Skin epidermis (tissue), 12 donors: ENCODE measurements around the gene C11orf65.
"Not testable (repeated sequence)": the region's sequence is repeated elsewhere in the genome, so short reads cannot be mapped to it uniquely, and the experiment has no call there.

Experiments used
- H3K27ac ChIP-seq, 21 experiments: fragments of 200-600 bp; sonication (generic) in 11 of 21; one replicate each; pipeline ENCODE4 v1.5.0; 2020; ENCODE audit warnings: mild to moderate bottlenecking in 3 of 21, inconsistent platforms in 2 of 21, moderate library complexity in 2 of 21
- H3K4me3 ChIP-seq, 7 experiments: fragments of 200-600 bp; sonication (generic) in 2 of 7; one replicate each; pipeline ENCODE4 v1.5.0; 2020; ENCODE audit warnings: inconsistent platforms in 2 of 7, mild to moderate bottlenecking in 2 of 7, moderate library complexity in 1 of 7

C11orf65 gene

GRCh38 chr11:108392353-108392752 is 75.0 kb downstream of the C11orf65 start:
- H3K27ac ChIP-seq: no peak overlapping the region
- no peak overlapping the region for H3K4me3 ChIP-seq

- no peak overlapping the region for H3K4me3 ChIP-seq
Measured at GRCh38 chr11:108388576-108388975, 78.8 kb downstream of the C11orf65 start.

GRCh38 chr11:108373505-108373904 is 93.8 kb downstream of the C11orf65 start:
- not testable (repeated sequence) for H3K4me3 ChIP-seq, H3K27ac ChIP-seq

More at GRCh38 chr11:108388576-108388975, 78.8 kb downstream of the C11orf65 start:
- H3K27ac ChIP-seq: no peak overlapping the region

DNA sequence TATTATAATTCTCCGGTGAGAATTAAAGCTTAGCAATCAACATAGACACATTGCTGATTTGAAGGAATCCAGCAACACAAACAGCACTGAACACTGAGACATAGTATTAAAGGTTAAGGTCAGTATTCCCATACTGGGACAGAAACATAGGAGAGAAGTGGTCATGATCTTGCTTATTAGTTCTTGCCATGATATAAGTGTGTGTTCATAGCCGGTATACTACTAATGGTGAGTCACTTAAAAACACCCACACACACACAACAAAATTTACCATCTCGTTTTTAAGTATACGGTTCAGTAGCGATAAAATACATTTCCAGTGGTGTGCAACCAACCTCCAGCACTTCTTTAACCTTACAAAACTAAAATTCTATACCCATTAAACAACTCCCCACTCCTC is 96.3 kb downstream of the C11orf65 start:
- Histone ChIP-seq H3K4me3 (no peak overlapping the region), H3K27ac (no peak overlapping the region)

DNA sequence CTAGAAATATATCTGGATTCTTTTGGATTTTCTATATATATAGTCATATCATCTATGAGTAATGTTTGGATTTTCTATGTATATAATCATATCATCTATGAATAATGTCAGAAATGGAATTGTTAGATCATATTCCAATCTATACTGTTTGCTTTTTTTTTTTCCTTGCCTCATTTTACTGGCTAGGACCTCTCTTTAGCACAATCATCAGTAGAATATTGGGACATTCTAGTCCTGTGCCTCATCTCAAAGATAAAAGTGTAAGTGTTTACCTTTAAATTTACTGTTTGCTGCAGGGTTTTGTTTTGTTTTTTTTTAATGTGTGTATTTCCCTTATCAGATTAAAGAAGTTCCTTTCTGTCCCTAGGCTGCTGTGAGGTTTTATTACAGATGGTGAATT is 97.0 kb downstream of the C11orf65 start:
- H3K27ac ChIP-seq: no peak overlapping the region
- H3K4me3 ChIP-seq: no peak overlapping the region

DNA sequence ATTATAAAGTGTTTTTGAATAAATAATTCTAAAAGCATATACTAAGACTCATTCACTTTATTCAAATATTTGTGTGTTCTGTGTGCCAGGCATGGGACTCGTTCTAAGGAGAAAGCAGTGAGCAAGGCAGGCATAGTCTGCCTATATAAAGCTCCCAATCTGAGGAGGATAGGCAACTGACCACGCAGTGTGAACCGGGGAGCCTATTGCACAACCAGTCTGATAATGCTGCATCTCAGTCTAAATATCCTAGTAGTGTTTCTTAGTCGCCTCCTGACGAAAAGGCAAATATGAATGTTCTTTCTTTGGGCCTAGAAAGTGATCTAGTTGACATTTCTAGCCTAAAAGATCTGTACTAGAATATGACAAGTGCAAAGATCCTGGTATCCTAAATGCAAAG is 98.3 kb downstream of the C11orf65 start:
- no peak overlapping the region for H3K27ac ChIP-seq
- H3K4me3 ChIP-seq: no peak overlapping the region

- H3K4me3 ChIP-seq: no peak overlapping the region
- no peak overlapping the region for H3K27ac ChIP-seq
Measured at GRCh38 chr11:108368134-108368533, 99.2 kb downstream of the C11orf65 start.

GRCh38 chr11:108364159-108364558 is 103.2 kb downstream of the C11orf65 start:
- Histone ChIP-seq H3K4me3 (no peak overlapping the region), H3K27ac (no peak overlapping the region)

DNA sequence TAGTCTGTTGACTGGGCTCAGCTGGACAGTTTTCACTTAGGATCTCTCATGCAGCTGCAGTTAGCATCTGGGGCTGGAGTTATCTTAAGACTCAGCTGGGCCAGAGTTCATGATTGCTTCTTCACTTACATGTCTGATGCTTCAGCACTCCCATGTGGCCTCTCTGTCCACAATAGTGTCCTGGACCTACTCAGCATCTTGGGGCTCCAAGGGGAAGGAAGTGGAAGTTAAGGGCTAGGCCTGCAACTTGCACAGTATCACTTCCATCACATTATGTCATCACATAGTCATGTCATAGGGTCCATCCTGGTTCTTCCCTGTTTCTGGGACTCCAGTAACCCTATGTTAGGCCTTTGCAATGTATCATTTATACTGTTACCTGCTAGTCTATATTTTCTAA is 115.9 kb downstream of the C11orf65 start:
- H3K27ac ChIP-seq: no peak overlapping the region

GRCh38 chr11:108346451-108346850 is 120.9 kb downstream of the C11orf65 start:
- no peak overlapping the region for H3K27ac ChIP-seq
- no peak overlapping the region for H3K4me3 ChIP-seq

More for the DNA sequence above, 115.9 kb downstream of the C11orf65 start:
- no peak overlapping the region for H3K4me3 ChIP-seq

GRCh38 chr11:108345767-108346166 is 121.6 kb downstream of the C11orf65 start:
- no peak overlapping the region for H3K27ac ChIP-seq
- no peak overlapping the region for H3K4me3 ChIP-seq

GRCh38 chr11:108343714-108344113 is 123.6 kb downstream of the C11orf65 start:
- Histone ChIP-seq H3K4me3 (no peak overlapping the region), H3K27ac (no peak overlapping the region)

DNA sequence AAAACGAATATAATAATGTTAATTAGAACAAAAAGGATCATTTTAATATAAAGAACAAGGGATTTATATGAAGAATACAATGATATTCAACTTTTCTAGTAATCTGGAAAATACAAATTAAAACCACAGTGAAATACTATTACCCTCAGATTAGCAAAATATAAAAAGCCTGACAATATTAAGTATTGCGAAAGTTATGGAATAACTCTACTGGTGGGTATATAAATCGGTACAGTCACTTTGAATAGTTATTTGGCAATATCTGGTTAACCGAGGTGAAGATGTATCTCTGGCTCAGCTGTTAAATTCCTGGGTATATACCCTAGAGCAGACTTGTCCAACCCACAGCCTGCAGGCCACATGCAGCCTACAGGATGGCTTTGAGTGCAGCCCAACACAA is 125.7 kb downstream of the C11orf65 start:
- Histone ChIP-seq H3K27ac (no peak overlapping the region), H3K4me3 (no peak overlapping the region)

- Histone ChIP-seq H3K4me3 (no peak overlapping the region), H3K27ac (no peak overlapping the region)
Measured at GRCh38 chr11:108340973-108341372, 126.4 kb downstream of the C11orf65 start.

DNA sequence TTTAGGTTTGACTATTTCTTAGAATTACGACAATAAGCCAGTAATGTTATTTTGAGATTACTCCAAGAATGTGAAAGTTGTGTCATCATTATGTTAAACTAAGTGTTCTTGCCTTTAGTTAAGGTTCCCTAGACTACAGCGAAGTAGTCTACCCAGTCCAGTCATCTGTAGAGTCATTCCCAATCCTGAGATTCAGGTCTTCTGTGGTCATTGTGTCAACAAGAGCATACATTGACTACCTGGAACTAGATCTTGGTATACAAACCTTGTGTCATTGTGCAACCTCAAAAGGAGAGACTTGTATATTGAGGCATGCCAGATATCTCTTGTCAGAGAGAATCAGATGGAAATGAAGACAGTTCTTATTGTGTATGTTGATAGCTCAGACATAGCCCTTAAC is 128.6 kb downstream of the C11orf65 start:
- Histone ChIP-seq H3K4me3 (no peak overlapping the region), H3K27ac (no peak overlapping the region)

DNA sequence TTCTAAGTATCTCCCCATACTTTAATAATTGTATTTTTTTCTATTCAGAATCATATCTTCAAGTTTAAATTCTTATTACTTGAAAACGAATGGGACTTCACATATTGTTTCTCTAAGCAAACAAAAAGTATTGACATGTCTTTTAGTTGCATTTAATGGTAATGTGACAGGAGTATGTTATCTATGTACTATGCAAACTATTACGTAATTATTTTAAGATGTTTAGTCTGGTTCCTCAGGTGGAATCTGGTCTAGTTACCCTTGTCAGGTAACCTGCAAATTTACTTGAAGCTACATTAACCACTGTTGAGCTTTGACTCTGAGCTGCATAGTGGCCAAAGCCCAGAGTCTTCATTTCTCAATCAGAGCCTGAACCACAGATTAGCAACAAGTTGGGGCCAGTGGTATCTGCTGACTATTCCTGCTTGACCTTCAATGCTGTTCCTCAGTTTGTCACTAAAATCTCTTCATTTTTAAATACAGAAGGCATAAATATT is 133.9 kb downstream of the C11orf65 start:
- H3K4me3 ChIP-seq: no peak overlapping the region
- H3K27ac ChIP-seq: no peak overlapping the region
